Osteocyte (in vitro differentiated cells): ENCODE data around the gene COX7A1. TPM values are rescaled to one million over a fixed set of nuclear protein-coding genes. Genes with fewer than 3 reads are reported as not detected.
"Not testable (repeated sequence)": the region's sequence is repeated elsewhere in the genome, so short reads cannot be mapped to it uniquely, and the experiment has no call there.

Source experiments
- DNase-seq: peaks from one replicate; pipeline ENCODE4 v3.0.0; 2021; ENCODE audit warnings: mixed read lengths; ENCODE audit not compliant: unreplicated experiment; ENCODE audit errors: extremely low spot score
- H3K27ac Mint-ChIP-seq: one replicate; pipeline ENCODE4 v1.8.0; 2021; ENCODE audit warnings: mild to moderate bottlenecking, mixed read lengths; ENCODE audit not compliant: unreplicated experiment
- H3K27me3 Mint-ChIP-seq: one replicate; pipeline ENCODE4 v1.8.0; 2021; ENCODE audit warnings: mixed read lengths; ENCODE audit not compliant: unreplicated experiment
- H3K36me3 Mint-ChIP-seq: one replicate; pipeline ENCODE4 v1.8.0; 2021; ENCODE audit warnings: mixed read lengths; ENCODE audit not compliant: unreplicated experiment
- H3K4me1 Mint-ChIP-seq: one replicate; pipeline ENCODE4 v1.8.0; 2021; ENCODE audit warnings: mixed read lengths; ENCODE audit not compliant: unreplicated experiment
- H3K4me3 Mint-ChIP-seq: one replicate; pipeline ENCODE4 v1.8.0; 2021; ENCODE audit warnings: mild to moderate bottlenecking, moderate library complexity, mixed read lengths; ENCODE audit not compliant: unreplicated experiment
- H3K9me3 Mint-ChIP-seq: one replicate; pipeline ENCODE4 v1.8.0; 2021; ENCODE audit warnings: mixed read lengths; ENCODE audit not compliant: unreplicated experiment
- CTCF ChIP-seq: fragments of 200-600 bp; sonication (generic); IDR thresholded peaks from 2 replicates; pipeline ENCODE4 v1.5.0; 2021; ENCODE audit warnings: antibody characterized with exemption, mild to moderate bottlenecking, moderate library complexity
- total RNA-seq: library from RNA; stranded (reverse); gene quantifications from 2 replicates; pipeline ENCODE4 v1.2.1, GENCODE V29; 2021

Gene COX7A1
- total RNA-seq, 1 donor from 2014 or later: not detected

- Mint-ChIP-seq H3K4me3 (peak overlapping the region; percentile 97), H3K4me1 (peaks cover 32% of the 10 kb centered on the region), H3K27me3 (no peaks in the 10 kb centered on the region), H3K9me3 (no peaks in the 10 kb centered on the region), H3K36me3 (peaks cover 18% of the 10 kb centered on the region), H3K27ac (peak overlapping the region; percentile 97)
- DNase-seq: no peak
- TF ChIP-seq CTCF: no peak
These were observed 13.2 kb downstream of the COX7A1 start for GRCh38 chr19:36139120-36139472.

- no peak overlapping the region for H3K4me3 Mint-ChIP-seq
- H3K4me1 Mint-ChIP-seq: peaks cover 37% of the 10 kb centered on the region
- H3K9me3 Mint-ChIP-seq: no peaks in the 10 kb centered on the region
- no peak for DNase-seq
- H3K27me3 Mint-ChIP-seq: no peaks in the 10 kb centered on the region
- peaks cover 9% of the 10 kb centered on the region for H3K36me3 Mint-ChIP-seq
- peak overlapping the region; percentile 72 for H3K27ac Mint-ChIP-seq
- TF ChIP-seq CTCF: no peak
These were observed 15.1 kb downstream of the COX7A1 start for GRCh38 chr19:36136964-36137686.

- not testable (repeated sequence) for H3K27ac Mint-ChIP-seq, H3K27me3 Mint-ChIP-seq, H3K4me3 Mint-ChIP-seq, H3K36me3 Mint-ChIP-seq, H3K9me3 Mint-ChIP-seq, DNase-seq
- peaks cover 27% of the 10 kb centered on the region for H3K4me1 Mint-ChIP-seq
These were observed 17.4 kb downstream of the COX7A1 start for GRCh38 chr19:36134867-36135266.

GRCh38 chr19:36131221-36131620, 21.0 kb downstream of the COX7A1 start:
- not testable (repeated sequence) for H3K27ac Mint-ChIP-seq, H3K36me3 Mint-ChIP-seq, DNase-seq, H3K27me3 Mint-ChIP-seq, H3K9me3 Mint-ChIP-seq, H3K4me3 Mint-ChIP-seq
- peaks cover 22% of the 10 kb centered on the region for H3K4me1 Mint-ChIP-seq

GRCh38 chr19:36128392-36128736, 23.9 kb downstream of the COX7A1 start:
- Mint-ChIP-seq H3K36me3 (peaks cover 7% of the 10 kb centered on the region), H3K9me3 (no peaks in the 10 kb centered on the region), H3K4me1 (peaks cover 12% of the 10 kb centered on the region), H3K27ac (peak overlapping the region; percentile 95), H3K4me3 (peak overlapping the region; percentile 84), H3K27me3 (no peaks in the 10 kb centered on the region)
- no peak for DNase-seq
- TF ChIP-seq CTCF: no peak

- Mint-ChIP-seq H3K4me1 (peaks cover 8% of the 10 kb centered on the region), H3K27ac (no peak overlapping the region), H3K27me3 (no peaks in the 10 kb centered on the region), H3K36me3 (peaks cover 7% of the 10 kb centered on the region), H3K9me3 (no peaks in the 10 kb centered on the region), H3K4me3 (no peak overlapping the region)
- no peak for TF ChIP-seq CTCF
- DNase-seq: no peak
These were observed 26.7 kb downstream of the COX7A1 start for GRCh38 chr19:36125557-36125956.
